GM12878 (cell line): ENCODE data around the gene RAB3GAP1. TPM values are rescaled to one million over a fixed set of nuclear protein-coding genes. Genes with fewer than 3 reads are reported as not detected.
A peak's percentile ranks its signal among the peaks of the same experiment; 100 is the strongest.

ENCODE experiments used
- ATAC-seq: fragments of 200-7000 bp; cut with Tn5 transposase; 3 replicates; pipeline ENCODE4 v1.9.1; 2020; ENCODE audit warnings: mild to moderate bottlenecking, moderate library complexity
- BruUV-seq: library from RNA; stranded (reverse); fragments of 400-500 nt; replicated peaks from 2 replicates; lab custom pipeline; 2021; lab: Mats Ljungman, UMichigan
- CTCF ChIA-PET: fragments of 300-600 bp; sonication (Branson Sonifier 250); formaldehyde crosslinking; extraction: SDS; loops from one replicate; lab custom pipeline; 2021; ENCODE audit warnings: inconsistent platforms; lab: Yijun Ruan, JAX
- POLR2A ChIA-PET: fragments of 350-600 bp; formaldehyde crosslinking; extraction: SDS; loops from one replicate; lab custom pipeline; 2021; ENCODE audit warnings: inconsistent platforms; lab: Charles Lee
- RAD21 ChIA-PET: fragments of 300-600 bp; sonication (Branson Sonifier 250); formaldehyde crosslinking; loops from one replicate; lab custom pipeline; 2023; ENCODE audit warnings: antibody characterized with exemption; ENCODE audit not compliant: unreplicated experiment; lab: Charles Lee
- SMC1A ChIA-PET: fragments of 300-600 bp; sonication (Branson Sonifier 250); formaldehyde crosslinking; loops from one replicate; lab custom pipeline; 2023; ENCODE audit not compliant: unreplicated experiment, uncharacterized antibody; lab: Charles Lee
- DNase-seq: peaks from one replicate; pipeline ENCODE4 v3.0.0-alpha.2; 2011; ENCODE audit warnings: low read depth, low spot score
- FAIRE-seq: peaks from 3 replicates; lab custom pipeline; 2011; peaks lifted over from hg19 to GRCh38; lab: Jason Lieb, UNC
- H2AFZ ChIP-seq: 2 replicates; pipeline ENCODE4 v1.6.0; 2011; ENCODE audit warnings: low read depth, low read length, control low read depth; ENCODE audit not compliant: control insufficient read depth
- H3K27ac ChIP-seq: 2 replicates; pipeline ENCODE4 v1.5.1; 2011; ENCODE audit warnings: control low read depth; ENCODE audit not compliant: control insufficient read depth, insufficient read depth
- H3K27me3 ChIP-seq, 2 experiments: replicated peaks in 1 of 2; 2 replicates each; pipeline versions ENCODE4 v1.6.0 to v1.6.1; 2011; ENCODE audit warnings: low read length in 1 of 2; ENCODE audit not compliant: control insufficient read depth in 2 of 2, insufficient read depth in 2 of 2
- H3K36me3 ChIP-seq, 2 experiments: 2 replicates each; pipeline ENCODE4 v1.5.1; 2011; ENCODE audit warnings: low read length in 1 of 2; ENCODE audit not compliant: control insufficient read depth in 2 of 2, insufficient read depth in 2 of 2
- H3K4me1 ChIP-seq: 2 replicates; pipeline ENCODE4 v1.6.1; 2011; ENCODE audit warnings: mild to moderate bottlenecking, low read length, moderate library complexity, mixed read lengths; ENCODE audit not compliant: control insufficient read depth, insufficient read depth
- H3K4me2 ChIP-seq: 2 replicates; pipeline ENCODE4 v1.6.0; 2011; ENCODE audit warnings: control low read depth; ENCODE audit not compliant: control insufficient read depth, insufficient read depth
- H3K4me3 ChIP-seq: fragments of 200-600 bp; sonication (generic); 2 replicates; pipeline ENCODE4 v1.5.1; 2016
- H3K79me2 ChIP-seq: 2 replicates; pipeline ENCODE4 v1.6.0; 2011; ENCODE audit warnings: low read length; ENCODE audit not compliant: control insufficient read depth, insufficient read depth
- H3K9ac ChIP-seq: 2 replicates; pipeline ENCODE4 v1.8.0; 2011; ENCODE audit warnings: low read length, control low read depth, mixed read lengths; ENCODE audit not compliant: control insufficient read depth, insufficient read depth
- H3K9me3 ChIP-seq: replicated peaks from 3 replicates; pipeline ENCODE4 v1.5.1; 2011; ENCODE audit warnings: mild to moderate bottlenecking, low read length; ENCODE audit not compliant: control insufficient read depth, insufficient read depth
- H4K20me1 ChIP-seq: 2 replicates; pipeline ENCODE4 v1.6.0; 2011; ENCODE audit not compliant: control insufficient read depth, insufficient read depth
- ATF2 ChIP-seq: IDR thresholded peaks from 2 replicates; pipeline ENCODE4 v1.6.1; 2012; ENCODE audit warnings: low read length, inconsistent platforms
- IRF3 ChIP-seq: fragments of 450-650 bp; IDR thresholded peaks from 2 replicates; pipeline ENCODE4 v1.6.1; 2014; ENCODE audit warnings: mild to moderate bottlenecking
- JUNB ChIP-seq: IDR thresholded peaks from 2 replicates; pipeline ENCODE4 v1.6.1; 2016; ENCODE audit warnings: antibody characterized with exemption, mild to moderate bottlenecking
- TCF12 ChIP-seq: IDR thresholded peaks from 2 replicates; pipeline ENCODE4 v1.6.1; 2011; ENCODE audit warnings: low read depth, mild to moderate bottlenecking, low read length
- TCF3 ChIP-seq: IDR thresholded peaks from 2 replicates; pipeline ENCODE4 v1.6.1; 2012; ENCODE audit warnings: low read depth, mild to moderate bottlenecking, low read length, borderline replicate concordance; ENCODE audit not compliant: insufficient read depth
- WGBS: methylation state at CpG from one replicate; pipeline ENCODE4 v1.1.6; 2016; ENCODE audit warnings: low lambda C conversion rate; ENCODE audit not compliant: insufficient replicate concordance, insufficient coverage; ENCODE audit errors: missing lambda C conversion rate; 5-methylcytosine and 5-hydroxymethylcytosine counted together
- in situ Hi-C: fragments of 300-500 bp; cut with MboI; formaldehyde crosslinking; loops from 9 replicates; pipeline ENCODE4 v1.14.3; 2018; ENCODE audit warnings: mixed read lengths
- intact Hi-C: fragments of 100-400 bp; cut with micrococcal nuclease; formaldehyde crosslinking; loops from one replicate; pipeline ENCODE4 v1.14.2; 2022; ENCODE audit not compliant: unreplicated experiment
- polyA plus RNA-seq, 11 experiments: library from polyadenylated mRNA; depleted of rRNA in 4 of 11; unstranded in 6 of 11; stranded (reverse) in 5 of 11; fragments of >200 nt; fragmentation: Nextera tagmentation in 4 of 11; fragmentation: Illumina TruSeq in 1 of 11; extraction: Ambion mirVana in 4 of 11; extraction: Trizol in 1 of 11; gene quantifications; 1 replicate in 1 of 11; 2 replicates in 10 of 11; pipeline versions ENCODE4 v1.2.1 to v1.2.3, GENCODE V29; 2011 to 2016; ENCODE audit warnings: inconsistent platforms in 2 of 11, missing spikeins in 2 of 11, low read depth in 1 of 11
- total RNA-seq, 4 experiments: library from RNA; depleted of rRNA in 3 of 4; stranded (reverse); fragments of >200 nt in 3 of 4; fragmentation: Illumina TruSeq in 1 of 4; extraction: Trizol in 1 of 4; gene quantifications; 2 replicates each; pipeline versions ENCODE4 v1.2.1 to v1.2.3, GENCODE V29; 2013 to 2021
- TF ChIP-seq, protein P1 (sequence below): fragments of 450-650 bp; IDR thresholded peaks from 2 replicates; pipeline ENCODE4 v1.6.1; 2016; ENCODE audit warnings: mild to moderate bottlenecking
- TF ChIP-seq, protein P2 (sequence below): fragments of 450-650 bp; IDR thresholded peaks from 2 replicates; pipeline ENCODE4 v1.6.1; 2018; ENCODE audit warnings: borderline replicate concordance, mild to moderate bottlenecking; ENCODE audit not compliant: partially characterized antibody
- TF ChIP-seq, protein P3 (sequence below): IDR thresholded peaks from 2 replicates; pipeline ENCODE4 v1.6.1; 2012; ENCODE audit warnings: low read depth, low read length, improper control_type of control experiment

The RAB3GAP1 gene
- total and polyA plus RNA-seq, 10 of the 15 experiments (the other 5 are each of a cell fraction or from before 2014, with no cell fraction given) = 13.7 to 36.9 (median 21.0) TPM

DNA sequence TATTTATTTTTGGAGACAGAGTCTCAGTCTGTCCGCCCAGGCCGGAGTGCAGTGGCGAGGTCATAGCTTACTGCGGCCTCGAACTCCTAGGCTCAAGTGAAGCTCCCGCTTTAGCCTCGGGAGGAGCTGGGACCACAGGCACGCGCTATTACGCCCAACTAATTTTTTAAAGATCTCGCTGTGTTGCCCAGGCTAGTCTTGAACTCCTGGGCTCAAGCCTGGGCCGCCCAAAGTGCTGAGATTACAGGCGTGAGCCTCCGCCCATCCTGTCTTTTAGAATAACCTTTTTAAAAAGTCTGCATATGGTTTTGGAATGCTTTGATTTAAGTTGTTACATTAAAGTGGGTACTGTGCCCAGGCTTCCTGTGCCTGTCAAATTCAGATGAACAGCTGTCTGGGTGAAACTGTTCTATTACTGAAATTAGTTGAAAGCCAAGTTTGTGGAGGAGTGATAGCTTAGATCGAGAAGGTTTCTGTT, 944 bp downstream of the RAB3GAP1 start:
- under 1% methylated on average over 15 of the region's 15 CpGs for WGBS
- Histone ChIP-seq H3K36me3 (no peaks in the 10 kb centered on the region), H3K4me1 (no peaks in the 10 kb centered on the region), H3K79me2 (peaks cover 48% of the 10 kb centered on the region), H3K27ac (peak overlapping the region; percentile 99), H3K9ac (peak overlapping the region; percentile 99), H3K9me3 (no peaks in the 10 kb centered on the region), H3K4me2 (peak overlapping the region; percentile 64), H3K4me3 (peak overlapping the region; percentile 88), H2AFZ (no peak overlapping the region), H3K27me3 (no peaks in the 10 kb centered on the region), H4K20me1 (no peaks in the 10 kb centered on the region)
- no peak for DNase-seq
- ChIA-PET CTCF (interaction anchor here (0.7 to 2.8 kb wide), 6 partner anchors 9 to 1332 kb away, joined by 3 to 8 read pairs (median 5); no protein-coding TSS in a partner anchor), SMC1A (interaction anchor here (0.8 to 2.2 kb wide), 5 partner anchors 9 to 690 kb away, joined by 3 to 5 read pairs (median 4); no protein-coding TSS in a partner anchor), POLR2A (no interaction called here), RAD21 (interaction anchor here (0.5 kb wide), 1 partner anchor 57 kb away, joined by 3 read pairs; no protein-coding TSS in a partner anchor)
- BruUV-seq = no TSS peak
- intact Hi-C loops (no loop called here), in situ Hi-C loops (no loop called here)
- ATAC-seq = peak; percentile 38
- 0 out of 2 replicates have a peak, but pooled peaks have one; percentile 21 for TF ChIP-seq ATF2
- TF ChIP-seq TCF12 = 0 out of 2 replicates have a peak, but pooled peaks have one; percentile 48
- TF ChIP-seq, protein P1, sequence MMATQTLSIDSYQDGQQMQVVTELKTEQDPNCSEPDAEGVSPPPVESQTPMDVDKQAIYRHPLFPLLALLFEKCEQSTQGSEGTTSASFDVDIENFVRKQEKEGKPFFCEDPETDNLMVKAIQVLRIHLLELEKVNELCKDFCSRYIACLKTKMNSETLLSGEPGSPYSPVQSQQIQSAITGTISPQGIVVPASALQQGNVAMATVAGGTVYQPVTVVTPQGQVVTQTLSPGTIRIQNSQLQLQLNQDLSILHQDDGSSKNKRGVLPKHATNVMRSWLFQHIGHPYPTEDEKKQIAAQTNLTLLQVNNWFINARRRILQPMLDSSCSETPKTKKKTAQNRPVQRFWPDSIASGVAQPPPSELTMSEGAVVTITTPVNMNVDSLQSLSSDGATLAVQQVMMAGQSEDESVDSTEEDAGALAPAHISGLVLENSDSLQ = peak; percentile 46; the same call in 1 of the 2 replicates
- TF ChIP-seq IRF3 = no peak
- TF ChIP-seq, protein P2, sequence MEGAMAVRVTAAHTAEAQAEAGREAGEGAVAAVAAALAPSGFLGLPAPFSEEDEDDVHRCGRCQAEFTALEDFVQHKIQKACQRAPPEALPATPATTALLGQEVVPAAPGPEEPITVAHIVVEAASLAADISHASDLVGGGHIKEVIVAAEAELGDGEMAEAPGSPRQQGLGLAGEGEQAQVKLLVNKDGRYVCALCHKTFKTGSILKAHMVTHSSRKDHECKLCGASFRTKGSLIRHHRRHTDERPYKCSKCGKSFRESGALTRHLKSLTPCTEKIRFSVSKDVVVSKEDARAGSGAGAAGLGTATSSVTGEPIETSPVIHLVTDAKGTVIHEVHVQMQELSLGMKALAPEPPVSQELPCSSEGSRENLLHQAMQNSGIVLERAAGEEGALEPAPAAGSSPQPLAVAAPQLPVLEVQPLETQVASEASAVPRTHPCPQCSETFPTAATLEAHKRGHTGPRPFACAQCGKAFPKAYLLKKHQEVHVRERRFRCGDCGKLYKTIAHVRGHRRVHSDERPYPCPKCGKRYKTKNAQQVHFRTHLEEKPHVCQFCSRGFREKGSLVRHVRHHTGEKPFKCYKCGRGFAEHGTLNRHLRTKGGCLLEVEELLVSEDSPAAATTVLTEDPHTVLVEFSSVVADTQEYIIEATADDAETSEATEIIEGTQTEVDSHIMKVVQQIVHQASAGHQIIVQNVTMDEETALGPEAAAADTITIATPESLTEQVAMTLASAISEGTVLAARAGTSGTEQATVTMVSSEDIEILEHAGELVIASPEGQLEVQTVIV = no peak
- TF ChIP-seq, protein P3, sequence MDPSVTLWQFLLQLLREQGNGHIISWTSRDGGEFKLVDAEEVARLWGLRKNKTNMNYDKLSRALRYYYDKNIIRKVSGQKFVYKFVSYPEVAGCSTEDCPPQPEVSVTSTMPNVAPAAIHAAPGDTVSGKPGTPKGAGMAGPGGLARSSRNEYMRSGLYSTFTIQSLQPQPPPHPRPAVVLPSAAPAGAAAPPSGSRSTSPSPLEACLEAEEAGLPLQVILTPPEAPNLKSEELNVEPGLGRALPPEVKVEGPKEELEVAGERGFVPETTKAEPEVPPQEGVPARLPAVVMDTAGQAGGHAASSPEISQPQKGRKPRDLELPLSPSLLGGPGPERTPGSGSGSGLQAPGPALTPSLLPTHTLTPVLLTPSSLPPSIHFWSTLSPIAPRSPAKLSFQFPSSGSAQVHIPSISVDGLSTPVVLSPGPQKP = no peak
- TF ChIP-seq TCF3 = peak; percentile 52; the same call in 1 of the 2 replicates
- TF ChIP-seq JUNB = peak; percentile 25; the same call in 1 of the 2 replicates
- FAIRE-seq = no peak
